NCI-H226 (cell line): ENCODE results near the gene CBY1.

Source experiments
- DNase-seq: peaks from one replicate; pipeline ENCODE4 v3.0.0-alpha.2; 2015

CBY1 gene

GRCh38 chr22:38704654-38705234, 48.3 kb downstream of the CBY1 start:
- DNase-seq = no peak

DNA sequence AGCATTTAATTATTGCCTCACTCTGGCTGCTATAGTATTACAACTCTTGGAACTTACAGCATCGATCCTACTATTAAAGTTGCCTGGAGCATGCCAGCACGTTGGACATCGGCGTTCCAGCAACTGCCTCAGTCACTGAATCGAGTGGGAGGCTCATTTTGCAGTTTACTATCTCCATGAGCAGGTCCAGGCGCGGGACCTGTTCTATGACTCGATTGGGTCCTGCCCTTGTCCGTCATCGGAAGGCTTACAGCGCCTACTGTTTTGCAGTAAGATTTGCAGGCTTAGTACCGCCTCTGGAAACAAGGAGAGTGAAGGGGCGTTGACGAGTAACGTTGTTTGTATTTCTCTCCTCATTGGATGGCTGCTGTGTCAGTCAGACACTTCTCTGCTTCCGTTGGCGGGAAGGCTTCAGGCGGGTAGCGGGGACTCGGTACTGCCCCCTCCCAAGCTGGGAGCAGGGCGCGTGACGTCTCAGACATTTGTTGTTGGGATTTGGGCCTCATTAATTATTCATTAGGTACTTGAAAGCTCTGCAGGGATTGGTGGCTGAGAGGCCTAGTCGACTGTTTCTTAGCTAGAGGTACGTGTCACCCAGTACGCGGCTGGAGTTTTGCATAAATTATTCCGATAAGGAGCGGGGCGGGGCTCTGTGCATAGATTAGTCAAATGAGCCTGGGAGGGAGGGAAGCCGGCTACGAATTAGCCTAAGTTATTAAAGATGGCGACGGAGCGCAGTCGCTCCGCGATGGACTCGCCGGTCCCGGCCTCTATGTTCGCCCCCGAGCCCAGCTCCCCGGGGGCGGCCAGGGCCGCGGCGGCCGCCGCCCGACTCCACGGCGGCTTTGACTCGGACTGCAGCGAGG, 49.0 kb downstream of the CBY1 start, which contains the start of gene GTPBP1:
Gene GTPBP1 (plus strand): TSS at position 710 of the 866 bp plus-strand sequence. CDS start 12 bp downstream, at position 722.
- peak; percentile 96 for DNase-seq

DNA sequence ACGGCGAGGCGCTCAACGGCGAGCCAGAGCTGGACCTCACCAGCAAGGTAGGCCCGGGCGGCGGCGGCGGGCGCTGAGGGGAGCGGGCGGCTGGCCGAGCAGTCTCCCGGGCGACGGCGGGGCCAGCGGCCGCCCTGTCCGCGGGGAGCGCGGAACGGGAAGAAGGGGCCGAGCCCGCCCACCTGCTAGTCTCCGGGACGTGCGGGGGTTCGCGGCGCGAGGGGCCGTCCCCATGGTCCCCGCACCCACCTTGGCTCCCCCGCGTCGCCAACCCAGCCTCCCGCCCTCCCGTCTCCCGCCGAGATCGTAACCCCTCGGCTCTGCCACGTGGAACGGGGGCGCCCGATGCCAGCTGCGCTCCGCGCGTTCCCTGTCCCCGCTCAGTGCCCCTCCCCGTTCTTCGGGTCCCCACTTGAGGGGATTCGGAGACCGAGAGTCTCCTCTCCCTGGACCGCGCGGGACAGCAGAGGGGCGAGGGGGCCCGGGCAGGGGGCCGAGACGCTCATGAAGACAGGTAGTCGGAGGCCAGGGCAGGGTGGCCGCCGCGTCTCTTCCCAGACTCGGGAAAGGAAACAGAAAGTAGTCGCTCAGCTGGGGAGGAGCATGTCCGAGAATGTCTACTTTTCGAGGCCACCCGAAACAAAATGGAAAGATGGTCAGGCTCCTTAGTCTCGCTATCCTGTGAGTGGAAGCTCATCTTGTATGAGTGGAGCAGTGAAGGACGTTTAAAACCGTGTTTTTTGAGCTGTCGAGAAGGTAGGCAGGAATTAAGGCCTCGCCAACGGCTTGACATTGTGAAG, 49.9 kb downstream of the CBY1 start:
- DNase-seq = no peak

DNA sequence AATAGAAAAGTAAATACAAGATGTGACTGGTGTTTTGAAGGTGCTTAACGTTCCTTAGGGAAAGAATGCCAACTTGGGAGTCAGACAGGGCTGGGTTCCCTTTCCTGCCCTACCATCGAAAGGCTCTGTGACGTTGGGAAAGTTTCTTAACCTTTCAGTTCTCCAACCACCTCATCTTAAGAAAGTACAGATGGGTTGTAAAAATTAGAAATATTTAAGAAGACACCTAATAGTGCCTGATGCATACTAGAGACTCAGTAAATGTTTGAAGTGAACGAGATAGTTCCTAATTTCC, 50.4 kb downstream of the CBY1 start:
- DNase-seq = no peak

DNA sequence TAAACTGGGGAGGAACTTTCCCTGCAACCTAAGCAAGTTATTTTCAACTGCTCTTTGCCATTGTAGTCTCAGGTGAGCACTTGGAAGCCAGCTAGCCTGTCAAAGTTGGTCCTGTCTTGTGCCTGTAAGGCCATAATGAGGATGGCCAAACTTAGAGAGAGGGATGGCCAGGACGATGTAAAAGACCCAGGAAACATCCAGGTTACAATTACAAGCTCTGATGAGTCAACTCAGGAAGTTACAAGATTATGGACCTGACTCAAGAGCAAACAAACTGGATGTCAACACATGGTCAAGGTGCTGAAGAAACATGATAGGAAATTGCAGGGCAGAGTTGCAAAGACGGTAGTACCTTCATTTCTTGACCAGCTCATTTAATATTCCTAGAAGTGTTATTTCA, 50.9 kb downstream of the CBY1 start:
- DNase-seq = no peak

GRCh38 chr22:38707984-38708383, 51.5 kb downstream of the CBY1 start:
- DNase-seq = no peak

DNA sequence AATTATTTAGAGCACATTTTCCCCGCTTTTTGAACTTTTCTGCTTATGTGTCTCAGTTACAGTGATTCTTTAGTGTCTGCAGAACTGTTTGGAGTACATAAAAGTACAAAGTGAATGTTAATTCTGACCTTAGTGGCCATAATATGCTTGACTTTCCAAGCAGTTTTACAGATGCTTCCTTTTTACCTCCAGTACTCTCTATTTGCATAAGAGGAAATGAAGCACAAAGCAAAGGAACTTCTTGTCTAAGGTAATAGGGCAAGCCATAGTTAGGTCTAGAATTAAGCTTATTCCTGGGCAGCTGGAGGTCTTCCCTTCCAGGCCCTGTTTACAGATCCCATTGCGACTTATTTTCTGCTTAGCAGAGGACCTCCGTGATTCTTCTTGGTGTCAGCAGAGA, 52.9 kb downstream of the CBY1 start:
- no peak for DNase-seq

DNA sequence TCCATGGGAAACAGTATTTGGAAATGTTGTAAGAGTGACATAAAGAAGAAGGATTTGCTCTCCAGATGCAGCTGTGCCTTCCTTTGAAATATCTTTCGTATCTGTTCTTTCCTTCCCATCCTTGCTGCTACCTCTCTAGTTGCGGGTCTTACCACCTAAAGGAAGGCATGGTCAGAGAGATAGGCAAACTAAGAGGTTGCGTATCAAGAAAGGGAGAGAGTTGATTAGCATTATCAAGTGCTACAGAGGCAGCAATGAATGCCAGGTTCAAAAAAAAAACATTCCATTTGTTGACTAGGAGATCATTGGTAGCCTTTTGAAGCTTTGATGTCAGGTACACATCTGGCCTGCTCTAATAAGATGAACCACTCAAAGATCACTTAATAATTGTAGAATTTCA, 53.9 kb downstream of the CBY1 start:
- no peak for DNase-seq

GRCh38 chr22:38710866-38711265, 54.4 kb downstream of the CBY1 start:
- DNase-seq = no peak

- DNase-seq = no peak
These were observed 56.2 kb downstream of the CBY1 start for GRCh38 chr22:38712486-38713207.

- no peak for DNase-seq
These were observed 57.5 kb downstream of the CBY1 start for GRCh38 chr22:38713921-38714320.

DNA sequence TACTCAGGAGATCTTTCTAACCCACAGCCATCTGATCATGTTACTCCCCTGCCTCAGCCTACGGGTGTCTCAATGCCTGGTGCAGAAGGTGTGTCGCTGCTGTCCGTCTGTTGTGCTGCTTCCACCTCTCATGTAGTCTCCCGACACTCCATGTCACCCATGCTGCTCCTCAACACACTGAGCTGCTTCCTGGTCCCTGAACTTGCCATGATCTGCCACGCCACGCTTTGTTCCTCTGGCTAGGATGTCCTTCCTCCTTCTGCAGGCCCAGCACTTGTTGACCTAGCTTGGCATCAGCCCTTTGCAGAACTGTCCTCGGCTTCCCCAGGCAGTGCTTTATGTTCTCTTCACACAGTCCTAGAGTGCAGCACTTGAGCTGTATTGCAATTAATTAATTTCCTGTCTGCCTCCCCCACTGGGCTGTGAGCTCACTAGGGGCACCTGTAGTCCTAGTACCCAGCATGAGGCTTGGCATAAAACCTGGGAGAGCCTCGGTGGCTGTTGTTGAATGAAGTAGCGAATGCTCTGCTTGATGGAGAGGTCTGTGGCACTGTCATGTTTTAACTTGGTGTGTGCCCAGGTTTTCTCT, 58.8 kb downstream of the CBY1 start:
- DNase-seq = no peak

- DNase-seq = no peak
These were observed 59.4 kb downstream of the CBY1 start for GRCh38 chr22:38715852-38716251.

GRCh38 chr22:38716271-38716670, 59.8 kb downstream of the CBY1 start:
- no peak for DNase-seq

DNA sequence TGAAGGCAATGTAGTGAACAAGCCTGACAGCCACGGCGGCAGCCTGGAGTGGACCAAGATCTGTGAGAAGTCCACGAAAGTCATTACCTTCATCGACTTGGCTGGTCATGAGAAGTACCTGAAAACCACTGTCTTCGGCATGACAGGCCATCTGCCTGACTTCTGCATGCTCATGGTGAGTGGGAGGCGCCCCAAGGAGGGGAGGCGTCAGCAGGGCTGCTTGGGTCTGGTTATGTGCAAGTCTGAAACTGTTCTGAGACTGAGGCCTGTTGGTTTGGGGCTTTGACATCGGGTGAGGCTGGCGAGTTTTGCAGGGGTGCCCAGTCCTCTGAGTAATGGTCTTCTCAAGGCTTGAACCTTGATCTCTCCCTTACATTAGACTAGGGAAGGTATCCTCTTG, 60.4 kb downstream of the CBY1 start:
- no peak for DNase-seq

DNA sequence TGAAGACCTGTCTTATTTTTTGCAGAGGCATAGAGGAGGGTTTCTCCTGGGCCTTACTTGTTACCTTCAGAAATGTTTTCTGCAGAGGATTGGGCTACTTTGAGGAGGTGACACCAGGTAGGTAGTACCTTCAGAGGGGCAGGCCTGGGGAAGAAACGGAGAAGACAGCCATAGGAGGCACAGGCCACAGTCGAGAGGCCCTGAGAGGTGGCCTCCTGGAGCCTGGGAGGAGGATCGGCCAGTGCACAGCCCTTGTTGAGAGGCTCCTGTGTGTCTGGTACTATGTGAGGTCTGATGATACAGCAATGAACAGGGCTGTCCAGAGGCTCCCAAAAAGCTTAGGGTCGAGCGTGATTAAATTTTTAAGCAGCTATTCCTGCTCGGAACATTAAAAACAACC, 60.8 kb downstream of the CBY1 start:
- no peak for DNase-seq

DNA sequence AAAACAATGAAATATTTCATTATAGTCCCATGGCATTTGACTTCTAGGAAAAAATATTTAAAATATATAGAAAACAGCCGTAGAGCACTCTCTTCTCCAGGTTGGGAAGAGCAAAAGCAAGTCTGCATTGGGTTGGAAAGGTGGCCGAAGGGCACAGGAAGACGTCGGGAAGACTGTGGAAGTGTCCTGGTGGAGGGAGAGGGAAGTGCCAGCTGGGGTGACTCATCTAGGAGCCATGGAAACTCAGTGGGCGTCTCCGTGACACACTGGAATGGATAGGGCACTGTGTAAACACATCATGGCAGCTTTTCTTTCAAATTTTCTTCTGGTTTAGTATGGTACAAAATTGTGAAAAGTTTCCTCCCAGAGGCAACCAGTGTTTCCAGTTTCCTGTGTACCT, 62.0 kb downstream of the CBY1 start:
- DNase-seq = peak; percentile 55

DNA sequence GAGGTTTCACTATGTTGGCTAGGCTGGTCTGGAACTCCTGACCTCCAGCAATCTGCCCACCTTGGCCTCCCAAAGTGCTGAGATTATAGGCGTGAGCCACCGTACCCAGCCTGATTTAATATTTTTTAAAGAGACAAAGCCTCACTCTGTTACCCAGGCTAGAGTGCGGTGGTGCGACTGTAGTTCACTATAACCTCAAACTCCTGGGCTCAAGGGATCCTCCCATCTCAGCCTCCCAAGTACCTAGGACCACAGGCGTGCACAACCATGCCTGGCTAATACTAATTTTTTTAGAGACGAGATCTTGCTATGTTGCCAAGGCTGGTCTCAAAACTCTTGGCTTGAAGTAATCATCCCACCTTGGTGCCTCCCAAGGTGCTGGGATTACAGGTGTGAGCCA, 62.8 kb downstream of the CBY1 start:
- no peak for DNase-seq

- DNase-seq = no peak
These were observed 63.9 kb downstream of the CBY1 start for GRCh38 chr22:38720350-38720749.

DNA sequence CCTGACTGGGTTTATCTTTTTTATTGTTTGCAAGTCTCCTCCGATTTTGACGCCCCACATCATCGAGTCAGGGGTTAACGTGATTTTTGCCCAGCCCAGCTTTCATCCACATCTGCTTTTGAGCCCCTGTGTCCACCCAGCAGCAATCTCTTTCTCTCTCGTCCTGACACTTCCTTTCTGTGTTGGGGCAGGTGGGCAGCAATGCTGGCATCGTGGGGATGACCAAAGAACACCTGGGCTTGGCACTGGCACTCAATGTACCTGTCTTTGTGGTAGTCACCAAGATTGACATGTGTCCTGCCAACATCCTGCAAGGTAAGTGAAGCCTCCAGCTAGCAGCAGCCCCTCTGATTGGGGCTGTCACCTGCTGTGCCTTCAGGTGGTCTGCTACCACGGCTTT, 65.1 kb downstream of the CBY1 start:
- DNase-seq = no peak
